CD14-positive monocyte (primary cell): ENCODE data around the gene RSF1. TPM values are rescaled to one million over a fixed set of nuclear protein-coding genes. Genes with fewer than 3 reads are reported as not detected.
A peak's percentile ranks its signal among the peaks of the same experiment; 100 is the strongest.

Experiments used
- DNase-seq, 3 donors: peaks; one replicate each; pipeline ENCODE4 v3.0.0-alpha.2; 2011 to 2022
- H2AFZ ChIP-seq: 2 replicates; pipeline ENCODE4 v1.6.0; 2012; ENCODE audit warnings: mild to moderate bottlenecking, low read depth, low read length, inconsistent platforms; ENCODE audit not compliant: insufficient read depth, poor library complexity, severe bottlenecking
- H3K27ac ChIP-seq, 2 donors: 1 replicate in 1 of 2; 2 replicates in 1 of 2; pipeline ENCODE4 v1.5.1; 2012 to 2013; ENCODE audit warnings: low read length in 2 of 2, control low read depth in 1 of 2, inconsistent platforms in 1 of 2, low read depth in 1 of 2, mild to moderate bottlenecking in 1 of 2
- H3K27me3 ChIP-seq, 2 donors: one replicate each; pipeline versions ENCODE4 v1.6.0 to v1.6.1; 2011 to 2013; ENCODE audit warnings: low read length in 2 of 2; ENCODE audit not compliant: control insufficient read depth in 2 of 2, insufficient read depth in 2 of 2
- H3K36me3 ChIP-seq, 2 donors: replicated peaks in 1 of 2; 1 replicate in 1 of 2; 2 replicates in 1 of 2; pipeline versions ENCODE4 v1.5.1 to v1.6.1; 2012 to 2013; ENCODE audit warnings: low read length in 2 of 2, control low read depth in 1 of 2, inconsistent platforms in 1 of 2, mild to moderate bottlenecking in 1 of 2; ENCODE audit not compliant: insufficient read depth in 2 of 2, control insufficient read depth in 1 of 2
- H3K4me1 ChIP-seq, 2 donors: 1 replicate in 1 of 2; 2 replicates in 1 of 2; pipeline versions ENCODE4 v1.5.1 to v1.6.1; 2012 to 2013; ENCODE audit warnings: low read length in 2 of 2, control low read depth in 1 of 2, inconsistent platforms in 1 of 2, mild to moderate bottlenecking in 1 of 2, moderate library complexity in 1 of 2; ENCODE audit not compliant: insufficient read depth in 2 of 2, control insufficient read depth in 1 of 2
- H3K4me2 ChIP-seq: replicated peaks from 2 replicates; pipeline ENCODE3; 2012; ENCODE audit warnings: low read length, moderate library complexity, mild to moderate bottlenecking; ENCODE audit not compliant: poor library complexity, severe bottlenecking; ENCODE audit errors: extremely low read depth
- H3K4me3 ChIP-seq, 3 experiments: fragments of 200-600 bp in 1 of 3; sonication (generic) in 1 of 3; replicated peaks in 1 of 3; 1 replicate in 2 of 3; 2 replicates in 1 of 3; pipeline ENCODE4 v1.5.1; 2011 to 2013; ENCODE audit warnings: low read length in 3 of 3, mild to moderate bottlenecking in 3 of 3, control low read depth in 2 of 3, low read depth in 2 of 3, inconsistent platforms in 1 of 3, moderate library complexity in 1 of 3
- H3K79me2 ChIP-seq: 2 replicates; pipeline ENCODE4 v1.6.0; 2012; ENCODE audit warnings: mild to moderate bottlenecking, control low read depth, inconsistent platforms, low read length, moderate library complexity; ENCODE audit not compliant: insufficient read depth
- H3K9ac ChIP-seq: 2 replicates; pipeline ENCODE4 v1.6.0; 2017; ENCODE audit warnings: low read length, mild to moderate bottlenecking; ENCODE audit not compliant: insufficient read depth, poor library complexity, severe bottlenecking
- H3K9me3 ChIP-seq, 2 donors: replicated peaks in 1 of 2; 1 replicate in 1 of 2; 2 replicates in 1 of 2; pipeline versions ENCODE4 v1.5.1 to v1.6.1; 2012 to 2013; ENCODE audit warnings: low read length in 2 of 2, control low read depth in 1 of 2; ENCODE audit not compliant: control insufficient read depth in 1 of 2, insufficient read depth in 1 of 2
- H4K20me1 ChIP-seq: 2 replicates; pipeline ENCODE4 v1.6.0; 2012; ENCODE audit warnings: mild to moderate bottlenecking, low read length, control low read depth, moderate library complexity; ENCODE audit not compliant: insufficient read depth
- H3K27ac Mint-ChIP-seq, 7 donors: one replicate each; pipeline ENCODE4 v1.8.0; 2020; ENCODE audit warnings: mild to moderate bottlenecking in 7 of 7, mixed read lengths in 7 of 7, moderate library complexity in 6 of 7, inconsistent platforms in 2 of 7
- H3K27me3 Mint-ChIP-seq, 3 donors: one replicate each; pipeline ENCODE4 v1.8.0; 2021 to 2022; ENCODE audit warnings: low read depth in 3 of 3, mild to moderate bottlenecking in 3 of 3, mixed read lengths in 3 of 3, moderate library complexity in 3 of 3, inconsistent platforms in 1 of 3
- H3K36me3 Mint-ChIP-seq, 2 donors: one replicate each; pipeline ENCODE4 v1.8.0; 2020; ENCODE audit warnings: mixed read lengths in 2 of 2, inconsistent platforms in 1 of 2, mild to moderate bottlenecking in 1 of 2
- H3K4me1 Mint-ChIP-seq: one replicate; pipeline ENCODE4 v1.8.0; 2020; ENCODE audit warnings: mild to moderate bottlenecking, mixed read lengths
- H3K4me3 Mint-ChIP-seq, 2 donors: one replicate each; pipeline ENCODE4 v1.8.0; 2020; ENCODE audit warnings: mild to moderate bottlenecking in 2 of 2, mixed read lengths in 2 of 2, moderate library complexity in 1 of 2
- H3K9me3 Mint-ChIP-seq, 7 donors: one replicate each; pipeline ENCODE4 v1.8.0; 2020 to 2022; ENCODE audit warnings: mixed read lengths in 7 of 7, mild to moderate bottlenecking in 6 of 7, moderate library complexity in 6 of 7, inconsistent platforms in 2 of 7
- WGBS: methylation state at CpG from one replicate; pipeline ENCODE4 v1.1.5; 2013; ENCODE audit warnings: missing lambda C conversion rate; ENCODE audit not compliant: insufficient coverage; 5-methylcytosine and 5-hydroxymethylcytosine counted together
- intact Hi-C, 2 donors: fragments of 100-400 bp; cut with micrococcal nuclease; formaldehyde crosslinking; loops; one replicate each; pipeline versions ENCODE4 v1.15.0 to v1.15.1; 2023
- polyA plus RNA-seq, 3 donors: library from polyadenylated mRNA; depleted of rRNA in 1 of 3; unstranded in 2 of 3; stranded (reverse) in 1 of 3; fragments of 300-500 nt in 2 of 3; fragments of >200 nt in 1 of 3; fragmentation: Illumina TruSeq in 2 of 3; gene quantifications; 1 replicate in 2 of 3; 2 replicates in 1 of 3; pipeline ENCODE4 v1.2.3, GENCODE V29; 2012 to 2021
- TF ChIP-seq, protein P1 (sequence below): fragments of 200-600 bp; IDR thresholded peaks from one replicate; pipeline ENCODE4 v1.8.0; 2022; ENCODE audit warnings: antibody characterized with exemption, mild to moderate bottlenecking

The RSF1 gene
- polyA plus RNA-seq, 3 donors: 8.3 to 14.8 (median 9.2) TPM

DNA sequence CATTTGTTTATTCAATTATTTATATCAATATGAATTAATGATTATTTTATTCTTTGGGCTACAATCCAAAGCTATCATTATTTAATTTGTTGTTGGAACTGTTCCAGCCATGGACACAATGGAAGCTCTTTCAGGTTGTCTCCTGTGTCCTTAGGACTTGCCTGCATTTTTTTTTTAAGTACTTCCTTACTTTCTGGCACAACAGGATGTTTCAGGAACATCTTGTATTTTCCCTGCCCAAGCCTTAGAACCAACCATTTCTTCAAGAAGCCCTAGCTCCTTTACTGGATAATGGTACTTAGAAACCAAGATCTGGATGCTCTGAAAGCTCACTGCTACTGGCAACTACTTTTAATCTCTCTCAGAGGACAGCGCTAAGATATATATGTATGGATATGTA lies 125.1 kb downstream of the RSF1 start:
- no peak for DNase-seq
- Histone ChIP-seq H3K4me2 (no peak overlapping the region), H3K9me3 (no peaks in the 10 kb centered on the region), H3K27ac (no peak overlapping the region), H4K20me1 (no peaks in the 10 kb centered on the region), H3K4me1 (no peaks in the 10 kb centered on the region), H3K79me2 (no peaks in the 10 kb centered on the region), H3K27me3 (no peaks in the 10 kb centered on the region), H2AFZ (no peak overlapping the region), H3K9ac (no peak overlapping the region), H3K36me3 (peaks cover 60 to 83% of the 10 kb centered on the region in 2 donors), H3K4me3 (no peak overlapping the region)
- Mint-ChIP-seq H3K27me3 (no peaks in the 10 kb centered on the region), H3K27ac (no peak overlapping the region), H3K4me1 (no peaks in the 10 kb centered on the region), H3K9me3 (no peaks in the 10 kb centered on the region), H3K4me3 (no peak overlapping the region), H3K36me3 (peaks cover 63 to 68% of the 10 kb centered on the region in 2 donors)
- TF ChIP-seq, protein P1, sequence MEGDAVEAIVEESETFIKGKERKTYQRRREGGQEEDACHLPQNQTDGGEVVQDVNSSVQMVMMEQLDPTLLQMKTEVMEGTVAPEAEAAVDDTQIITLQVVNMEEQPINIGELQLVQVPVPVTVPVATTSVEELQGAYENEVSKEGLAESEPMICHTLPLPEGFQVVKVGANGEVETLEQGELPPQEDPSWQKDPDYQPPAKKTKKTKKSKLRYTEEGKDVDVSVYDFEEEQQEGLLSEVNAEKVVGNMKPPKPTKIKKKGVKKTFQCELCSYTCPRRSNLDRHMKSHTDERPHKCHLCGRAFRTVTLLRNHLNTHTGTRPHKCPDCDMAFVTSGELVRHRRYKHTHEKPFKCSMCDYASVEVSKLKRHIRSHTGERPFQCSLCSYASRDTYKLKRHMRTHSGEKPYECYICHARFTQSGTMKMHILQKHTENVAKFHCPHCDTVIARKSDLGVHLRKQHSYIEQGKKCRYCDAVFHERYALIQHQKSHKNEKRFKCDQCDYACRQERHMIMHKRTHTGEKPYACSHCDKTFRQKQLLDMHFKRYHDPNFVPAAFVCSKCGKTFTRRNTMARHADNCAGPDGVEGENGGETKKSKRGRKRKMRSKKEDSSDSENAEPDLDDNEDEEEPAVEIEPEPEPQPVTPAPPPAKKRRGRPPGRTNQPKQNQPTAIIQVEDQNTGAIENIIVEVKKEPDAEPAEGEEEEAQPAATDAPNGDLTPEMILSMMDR: no peak
- WGBS: no CpG with 5 or more reads among the region's 1 CpG
- intact Hi-C loops: no loop called here

DNA sequence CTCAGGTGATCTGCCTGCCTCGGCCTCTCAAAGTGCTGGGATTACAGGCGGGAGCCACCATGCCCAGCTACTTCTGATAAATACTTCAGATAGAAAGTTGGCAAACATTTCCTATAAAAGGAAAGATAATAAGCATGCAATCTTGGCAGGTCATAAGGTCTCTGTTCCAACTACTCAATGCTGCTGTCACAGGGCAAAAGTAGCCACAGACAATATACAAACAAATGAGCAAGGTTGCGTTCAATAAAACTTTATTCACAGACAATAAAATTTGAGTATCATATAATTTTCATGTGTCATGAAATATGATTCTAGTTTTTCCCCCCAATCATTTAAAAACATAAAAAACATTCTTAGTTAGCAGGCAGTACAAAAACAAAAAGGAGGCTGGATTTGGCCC lies 129.9 kb downstream of the RSF1 start:
- H3K4me3 Mint-ChIP-seq: no peak overlapping the region
- no peak overlapping the region for H3K4me3 ChIP-seq
- peaks cover 56 to 92% of the 10 kb centered on the region in 2 donors for H3K36me3 ChIP-seq
- TF ChIP-seq, protein P1: no peak
- H4K20me1 ChIP-seq: no peaks in the 10 kb centered on the region
- H3K4me2 ChIP-seq: no peak overlapping the region
- no peak for DNase-seq
- no peaks in the 10 kb centered on the region for H3K4me1 Mint-ChIP-seq
- no peaks in the 10 kb centered on the region for H3K27me3 Mint-ChIP-seq
- intact Hi-C loops: no loop called here
- H3K4me1 ChIP-seq: no peaks in the 10 kb centered on the region
- no CpG with 5 or more reads among the region's 3 CpGs for WGBS
- no peak overlapping the region for H3K27ac ChIP-seq
- no peaks in the 10 kb centered on the region for H3K79me2 ChIP-seq
- no peaks in the 10 kb centered on the region for H3K9me3 ChIP-seq
- H3K27ac Mint-ChIP-seq: peak overlapping the region in 1 of 7 donors; percentile 50
- H3K9me3 Mint-ChIP-seq: peaks cover 0 to 3% (median 0%) of the 10 kb centered on the region in 7 donors
- H2AFZ ChIP-seq: no peak overlapping the region
- peaks cover 68 to 73% of the 10 kb centered on the region in 2 donors for H3K36me3 Mint-ChIP-seq
- no peaks in the 10 kb centered on the region for H3K27me3 ChIP-seq
- H3K9ac ChIP-seq: no peak overlapping the region
